Measurements from ENCODE around the gene DNAI4.
"Not testable (repeated sequence)": the region's sequence is repeated elsewhere in the genome, so short reads cannot be mapped to it uniquely, and the experiment has no call there.

DNAI4 gene

GRCh38 chr1:66889030-66889429, 35.6 kb downstream of the DNAI4 start:
- Histone ChIP-seq H3K9me3 (ENCODE audit: control insufficient read depth in 2 of 2, low read length in 2 of 2) (no peaks in the 10 kb centered on the region), H3K9ac (ENCODE audit: low read length in 2 of 2) (no peak overlapping the region), H3K27me3 (ENCODE audit: control insufficient read depth in 1 of 2, insufficient read depth in 2 of 2, low read length in 2 of 2) (no peaks in the 10 kb centered on the region)

DNA sequence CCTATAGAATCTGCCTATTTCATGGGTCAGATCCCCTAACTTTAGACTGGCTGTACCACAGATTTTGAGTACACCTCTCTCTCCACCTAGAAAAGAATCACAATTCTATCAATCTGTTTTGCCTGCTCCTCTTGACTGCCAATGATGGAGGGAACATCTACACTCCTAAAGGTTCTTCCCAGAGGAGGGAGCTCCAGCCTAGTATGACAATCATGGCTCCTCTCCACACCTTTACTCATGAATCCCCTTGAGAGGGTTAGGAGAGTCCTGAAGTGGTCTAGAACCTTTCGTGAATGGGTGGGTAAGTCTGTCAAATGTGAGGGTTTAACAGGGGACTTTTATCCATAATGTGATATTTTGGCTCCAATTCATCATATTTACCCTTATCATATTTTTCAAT, 48.0 kb downstream of the DNAI4 start:
- Histone ChIP-seq H3K27me3 (ENCODE audit: control insufficient read depth in 1 of 2, insufficient read depth in 2 of 2, low read length in 2 of 2) (no peaks in the 10 kb centered on the region), H3K27ac (ENCODE audit: low read length) (no peak overlapping the region), H3K9ac (ENCODE audit: low read length in 2 of 2) (no peak overlapping the region), H3K4me3 (ENCODE audit: low read length in 2 of 2) (no peak overlapping the region), H3K36me3 (ENCODE audit: control insufficient read depth in 2 of 2, insufficient read depth in 2 of 2, low read length in 2 of 2) (no peaks in the 10 kb centered on the region), H3K9me3 (ENCODE audit: control insufficient read depth in 2 of 2, low read length in 2 of 2) (peaks cover 0 to 2% of the 10 kb centered on the region in 2 donors), H3K4me1 (ENCODE audit: control insufficient read depth, insufficient read depth, low read length) (no peaks in the 10 kb centered on the region)

More at GRCh38 chr1:66889030-66889429, 35.6 kb downstream of the DNAI4 start:
- no peaks in the 10 kb centered on the region for H3K4me1 ChIP-seq (ENCODE audit: control insufficient read depth, insufficient read depth, low read length)
- no peaks in the 10 kb centered on the region for H3K36me3 ChIP-seq (ENCODE audit: control insufficient read depth in 2 of 2, insufficient read depth in 2 of 2, low read length in 2 of 2)
- H3K27ac ChIP-seq (ENCODE audit: low read length): no peak overlapping the region
- H3K4me3 ChIP-seq (ENCODE audit: low read length in 2 of 2): no peak overlapping the region

GRCh38 chr1:66873111-66873510, 51.5 kb downstream of the DNAI4 start:
- Histone ChIP-seq H3K4me1 (ENCODE audit: control insufficient read depth, insufficient read depth, low read length) (no peaks in the 10 kb centered on the region), H3K36me3 (ENCODE audit: control insufficient read depth in 2 of 2, insufficient read depth in 2 of 2, low read length in 2 of 2) (no peaks in the 10 kb centered on the region), H3K9me3 (ENCODE audit: control insufficient read depth in 2 of 2, low read length in 2 of 2) (no peaks in the 10 kb centered on the region), H3K4me3 (ENCODE audit: low read length in 2 of 2) (no peak overlapping the region), H3K27ac (ENCODE audit: low read length) (no peak overlapping the region), H3K9ac (ENCODE audit: low read length in 2 of 2) (no peak overlapping the region), H3K27me3 (ENCODE audit: control insufficient read depth in 1 of 2, insufficient read depth in 2 of 2, low read length in 2 of 2) (no peaks in the 10 kb centered on the region)

GRCh38 chr1:66872024-66872423, 52.6 kb downstream of the DNAI4 start:
- not testable (repeated sequence) for H3K9me3 ChIP-seq (ENCODE audit: control insufficient read depth in 2 of 2, low read length in 2 of 2); H3K4me1 ChIP-seq (ENCODE audit: control insufficient read depth, insufficient read depth, low read length)

GRCh38 chr1:66867501-66867900, 57.2 kb downstream of the DNAI4 start:
- Histone ChIP-seq H3K4me1 (ENCODE audit: control insufficient read depth, insufficient read depth, low read length) (no peaks in the 10 kb centered on the region), H3K36me3 (ENCODE audit: control insufficient read depth in 2 of 2, insufficient read depth in 2 of 2, low read length in 2 of 2) (no peaks in the 10 kb centered on the region), H3K9me3 (ENCODE audit: control insufficient read depth in 2 of 2, low read length in 2 of 2) (no peaks in the 10 kb centered on the region), H3K4me3 (ENCODE audit: low read length in 2 of 2) (no peak overlapping the region), H3K27ac (ENCODE audit: low read length) (no peak overlapping the region), H3K9ac (ENCODE audit: low read length in 2 of 2) (no peak overlapping the region), H3K27me3 (ENCODE audit: control insufficient read depth in 1 of 2, insufficient read depth in 2 of 2, low read length in 2 of 2) (no peaks in the 10 kb centered on the region)

More at GRCh38 chr1:66872024-66872423, 52.6 kb downstream of the DNAI4 start:
- H3K27ac ChIP-seq (ENCODE audit: low read length); H3K4me3 ChIP-seq (ENCODE audit: low read length in 2 of 2); H3K36me3 ChIP-seq (ENCODE audit: control insufficient read depth in 2 of 2, insufficient read depth in 2 of 2, low read length in 2 of 2); H3K27me3 ChIP-seq (ENCODE audit: control insufficient read depth in 1 of 2, insufficient read depth in 2 of 2, low read length in 2 of 2); H3K9ac ChIP-seq (ENCODE audit: low read length in 2 of 2): not testable (repeated sequence)

DNA sequence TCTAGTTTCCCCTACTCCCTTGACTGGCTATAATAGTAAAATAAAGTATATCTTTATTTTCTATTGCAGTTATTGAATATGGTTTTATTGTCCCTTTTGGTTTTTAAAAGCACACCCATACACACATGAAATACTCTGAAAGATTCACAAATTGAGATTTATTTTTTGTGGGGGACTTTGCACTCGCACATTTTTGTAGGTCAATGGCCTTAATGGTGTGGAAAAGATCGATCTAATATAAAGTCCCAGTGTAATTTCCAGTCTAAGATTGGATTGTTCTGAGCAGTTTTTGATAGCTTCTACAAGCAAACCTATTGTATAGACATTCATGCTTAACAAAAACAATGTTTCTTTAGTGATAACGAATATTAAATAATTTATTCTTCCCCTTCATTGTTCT, 64.1 kb downstream of the DNAI4 start:
- Histone ChIP-seq H3K36me3 (ENCODE audit: control insufficient read depth in 2 of 2, insufficient read depth in 2 of 2, low read length in 2 of 2) (no peaks in the 10 kb centered on the region), H3K9ac (ENCODE audit: low read length in 2 of 2) (no peak overlapping the region), H3K4me1 (ENCODE audit: control insufficient read depth, insufficient read depth, low read length) (no peaks in the 10 kb centered on the region), H3K27me3 (ENCODE audit: control insufficient read depth in 1 of 2, insufficient read depth in 2 of 2, low read length in 2 of 2) (no peaks in the 10 kb centered on the region), H3K4me3 (ENCODE audit: low read length in 2 of 2) (no peak overlapping the region), H3K9me3 (ENCODE audit: control insufficient read depth in 2 of 2, low read length in 2 of 2) (no peaks in the 10 kb centered on the region), H3K27ac (ENCODE audit: low read length) (no peak overlapping the region)

GRCh38 chr1:66853379-66853778, 71.3 kb downstream of the DNAI4 start:
- Histone ChIP-seq H3K4me3 (ENCODE audit: low read length in 2 of 2) (no peak overlapping the region), H3K27ac (ENCODE audit: low read length) (no peak overlapping the region), H3K9ac (ENCODE audit: low read length in 2 of 2) (no peak overlapping the region), H3K4me1 (ENCODE audit: control insufficient read depth, insufficient read depth, low read length) (no peaks in the 10 kb centered on the region), H3K27me3 (ENCODE audit: control insufficient read depth in 1 of 2, insufficient read depth in 2 of 2, low read length in 2 of 2) (no peaks in the 10 kb centered on the region), H3K9me3 (ENCODE audit: control insufficient read depth in 2 of 2, low read length in 2 of 2) (no peaks in the 10 kb centered on the region), H3K36me3 (ENCODE audit: control insufficient read depth in 2 of 2, insufficient read depth in 2 of 2, low read length in 2 of 2) (no peaks in the 10 kb centered on the region)

DNA sequence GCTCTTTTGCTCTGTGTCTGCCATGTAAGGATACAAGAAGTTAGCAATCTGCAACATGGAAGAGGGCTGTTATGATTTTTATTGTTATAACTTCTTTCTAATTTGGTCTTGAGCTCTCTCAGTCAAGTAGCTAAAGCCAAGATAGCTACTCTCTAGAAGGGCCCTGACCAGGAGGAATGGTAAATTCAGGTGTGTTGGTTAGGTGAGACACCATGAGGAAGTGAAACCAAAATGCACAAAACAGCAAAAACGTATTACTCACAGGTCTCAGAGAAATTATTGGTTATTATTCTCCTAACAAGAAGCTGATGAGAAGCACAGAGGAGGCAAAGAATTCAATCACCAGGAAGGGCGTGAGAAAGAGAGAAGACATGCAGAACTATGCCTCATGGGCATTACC, 71.8 kb downstream of the DNAI4 start:
- Histone ChIP-seq H3K4me1 (ENCODE audit: control insufficient read depth, insufficient read depth, low read length) (no peaks in the 10 kb centered on the region), H3K27ac (ENCODE audit: low read length) (no peak overlapping the region), H3K27me3 (ENCODE audit: control insufficient read depth in 1 of 2, insufficient read depth in 2 of 2, low read length in 2 of 2) (no peaks in the 10 kb centered on the region), H3K9me3 (ENCODE audit: control insufficient read depth in 2 of 2, low read length in 2 of 2) (no peaks in the 10 kb centered on the region), H3K4me3 (ENCODE audit: low read length in 2 of 2) (no peak overlapping the region), H3K9ac (ENCODE audit: low read length in 2 of 2) (no peak overlapping the region), H3K36me3 (ENCODE audit: control insufficient read depth in 2 of 2, insufficient read depth in 2 of 2, low read length in 2 of 2) (no peaks in the 10 kb centered on the region)

DNA sequence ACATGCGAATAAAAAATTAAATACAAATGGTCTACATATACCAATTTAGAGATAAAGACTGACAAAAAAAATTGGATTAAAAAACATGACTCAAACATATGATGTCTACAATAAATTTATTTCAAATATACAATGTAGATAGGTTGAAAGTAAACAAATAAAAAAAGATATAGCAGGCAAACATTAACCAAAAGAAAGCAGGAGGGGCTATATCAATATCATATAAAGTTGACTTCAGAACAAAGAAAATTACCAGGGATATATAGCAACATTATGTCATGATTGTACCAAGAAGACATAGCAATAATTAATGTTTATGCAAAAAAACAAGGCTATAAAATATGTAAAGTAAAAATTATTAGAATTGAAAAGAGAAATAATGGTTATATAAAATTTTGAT, 73.7 kb downstream of the DNAI4 start:
- H3K9me3 ChIP-seq (ENCODE audit: control insufficient read depth in 2 of 2, low read length in 2 of 2): no peaks in the 10 kb centered on the region
- H3K9ac ChIP-seq (ENCODE audit: low read length in 2 of 2): no peak overlapping the region

DNA sequence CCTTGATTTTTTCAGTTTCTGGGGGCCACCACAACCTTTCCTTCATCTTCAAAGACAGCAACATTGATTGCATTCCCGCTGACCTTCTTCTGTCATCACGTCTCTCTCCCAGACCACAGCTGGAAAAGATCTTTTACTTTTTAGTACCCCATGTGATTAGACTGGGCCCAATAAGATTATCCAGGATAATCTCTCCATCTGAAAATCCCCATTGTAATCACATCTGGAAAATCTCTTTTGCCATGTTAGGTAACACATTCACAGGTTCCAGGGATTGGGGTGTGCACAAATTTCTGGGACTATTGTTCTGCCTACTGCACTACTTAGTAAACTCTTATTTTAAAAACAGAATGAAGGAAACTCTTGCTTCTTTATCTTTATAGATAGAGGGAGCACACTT, 76.5 kb downstream of the DNAI4 start:
- no peaks in the 10 kb centered on the region for H3K4me1 ChIP-seq (ENCODE audit: control insufficient read depth, insufficient read depth, low read length)
- H3K27ac ChIP-seq (ENCODE audit: low read length): no peak overlapping the region
- no peaks in the 10 kb centered on the region for H3K36me3 ChIP-seq (ENCODE audit: control insufficient read depth in 2 of 2, insufficient read depth in 2 of 2, low read length in 2 of 2)
- no peaks in the 10 kb centered on the region for H3K27me3 ChIP-seq (ENCODE audit: control insufficient read depth in 1 of 2, insufficient read depth in 2 of 2, low read length in 2 of 2)
- H3K9ac ChIP-seq (ENCODE audit: low read length in 2 of 2): no peak overlapping the region
- no peaks in the 10 kb centered on the region for H3K9me3 ChIP-seq (ENCODE audit: control insufficient read depth in 2 of 2, low read length in 2 of 2)
- no peak overlapping the region for H3K4me3 ChIP-seq (ENCODE audit: low read length in 2 of 2)

More for the DNA sequence above, 73.7 kb downstream of the DNAI4 start:
- Histone ChIP-seq H3K27ac (ENCODE audit: low read length) (no peak overlapping the region), H3K27me3 (ENCODE audit: control insufficient read depth in 1 of 2, insufficient read depth in 2 of 2, low read length in 2 of 2) (no peaks in the 10 kb centered on the region), H3K4me3 (ENCODE audit: low read length in 2 of 2) (no peak overlapping the region), H3K36me3 (ENCODE audit: control insufficient read depth in 2 of 2, insufficient read depth in 2 of 2, low read length in 2 of 2) (no peaks in the 10 kb centered on the region), H3K4me1 (ENCODE audit: control insufficient read depth, insufficient read depth, low read length) (no peaks in the 10 kb centered on the region)

DNA sequence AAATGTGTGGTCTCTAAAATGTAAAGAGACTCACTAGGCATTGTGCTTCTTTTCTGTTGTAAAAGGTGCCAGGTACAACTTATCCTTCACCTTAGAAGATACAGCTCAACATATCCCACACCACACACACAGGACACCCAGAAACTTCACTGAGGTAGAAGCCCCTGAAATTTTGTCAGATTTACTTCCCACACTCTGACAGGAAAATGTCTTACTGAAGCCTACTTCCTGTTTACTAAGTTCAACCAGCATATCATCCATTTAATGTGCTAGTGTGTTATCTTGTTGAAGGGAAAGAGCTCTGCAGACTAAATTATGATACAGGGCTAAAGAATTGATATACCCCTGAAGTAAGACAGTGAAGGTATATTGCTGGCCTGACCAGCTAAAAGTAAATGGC, 83.7 kb downstream of the DNAI4 start:
- Histone ChIP-seq H3K4me1 (ENCODE audit: control insufficient read depth, insufficient read depth, low read length) (no peaks in the 10 kb centered on the region), H3K4me3 (ENCODE audit: low read length in 2 of 2) (no peak overlapping the region), H3K9me3 (ENCODE audit: control insufficient read depth in 2 of 2, low read length in 2 of 2) (no peaks in the 10 kb centered on the region), H3K27me3 (ENCODE audit: control insufficient read depth in 1 of 2, insufficient read depth in 2 of 2, low read length in 2 of 2) (no peaks in the 10 kb centered on the region), H3K9ac (ENCODE audit: low read length in 2 of 2) (no peak overlapping the region), H3K36me3 (ENCODE audit: control insufficient read depth in 2 of 2, insufficient read depth in 2 of 2, low read length in 2 of 2) (no peaks in the 10 kb centered on the region), H3K27ac (ENCODE audit: low read length) (no peak overlapping the region)
